ENCODE results near the gene SCGB3A1. TPM values are rescaled to one million over a fixed set of nuclear protein-coding genes. Genes with fewer than 3 reads are reported as not detected.

Gene SCGB3A1
- total and polyA plus RNA-seq, 8 donors = 3.7 to 785 (median 35.3) TPM; not detected in 5

DNA sequence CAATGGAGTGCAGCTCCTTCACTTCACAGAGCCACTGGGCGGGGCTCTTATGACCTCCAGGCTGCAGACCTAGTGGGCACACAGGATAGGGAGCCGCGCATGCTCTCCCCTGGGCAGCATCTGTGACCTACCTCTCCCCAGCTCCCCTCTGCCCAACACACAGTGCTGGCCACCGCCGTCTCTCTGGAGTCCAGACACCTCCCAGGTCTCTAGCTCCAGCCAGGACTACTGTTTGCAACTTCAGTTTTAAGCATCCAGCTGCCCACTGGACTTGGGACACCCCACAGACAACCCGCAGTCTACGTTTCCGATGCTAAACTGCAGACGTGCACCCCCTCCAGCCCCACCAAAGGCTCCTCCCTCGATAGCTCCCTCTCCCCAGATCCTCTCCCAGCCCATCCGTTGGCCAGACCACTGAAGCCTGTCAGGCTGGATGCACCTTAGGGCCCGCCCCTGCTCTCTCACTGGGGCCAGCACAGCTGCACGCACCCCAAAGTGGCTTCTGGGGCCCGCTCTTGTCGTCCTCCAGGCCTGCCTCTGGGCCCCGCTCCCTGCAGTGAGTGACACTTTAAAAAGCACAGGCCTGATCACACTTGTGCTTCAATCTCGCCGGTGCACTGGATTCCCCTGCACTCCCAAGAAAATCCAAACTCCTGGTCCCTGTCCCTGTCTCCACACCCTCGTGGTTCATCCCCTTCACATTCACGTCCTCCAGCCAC is 46.8 kb upstream of the SCGB3A1 start:
- peaks cover 0 to 28% (median 0%) of the 10 kb centered on the region in 3 donors for H3K27me3 ChIP-seq
- DNase-seq = no peak

DNA sequence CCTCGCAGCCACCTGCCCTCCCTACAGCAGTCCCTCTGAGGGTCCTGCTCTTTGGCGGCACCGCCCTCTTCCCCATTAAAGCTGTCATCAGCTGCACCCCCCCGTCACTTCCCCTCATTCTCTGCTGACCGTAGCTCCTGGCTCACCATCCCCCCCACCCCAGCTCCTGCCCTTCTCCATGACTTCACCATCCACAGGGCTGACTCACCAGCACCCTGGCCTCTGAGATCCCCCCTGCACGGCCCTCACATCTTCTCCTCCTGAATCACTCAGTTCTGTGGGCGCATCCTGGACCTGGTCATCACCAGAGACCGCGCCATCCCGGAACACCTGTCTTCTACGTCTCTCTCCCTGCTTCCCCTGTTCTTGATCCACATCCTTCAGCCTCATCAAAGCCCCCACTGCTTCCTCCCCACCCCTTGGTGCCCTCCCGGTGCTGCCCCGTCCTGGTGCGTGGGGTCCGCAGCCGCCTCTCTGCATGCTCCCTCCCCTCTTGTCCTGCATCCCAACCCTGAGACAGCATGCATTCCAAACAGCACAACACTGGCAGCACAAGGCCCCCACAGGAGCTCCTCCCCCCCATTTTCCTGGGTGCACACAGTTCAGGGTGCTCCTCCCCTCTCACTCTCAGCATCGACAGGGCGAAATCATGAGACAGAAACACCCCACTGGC is 45.2 kb upstream of the SCGB3A1 start:
- Histone ChIP-seq H3K36me3 (no peaks in the 10 kb centered on the region), H3K4me1 (no peaks in the 10 kb centered on the region), H3K4me3 (no peak overlapping the region), H3K27ac (no peak overlapping the region), H3K9me3 (no peaks in the 10 kb centered on the region), H3K27me3 (peaks cover 0 to 39% (median 0%) of the 10 kb centered on the region in 3 donors)
- DNase-seq = no peak
- TF ChIP-seq POLR2A (IDR thresholded peaks at IDR 0.05) (no peak), POLR2AphosphoS5 (IDR thresholded peaks at IDR 0.05) (no peak), EP300 (IDR thresholded peaks at IDR 0.05) (no peak)
- TF ChIP-seq, protein P1, sequence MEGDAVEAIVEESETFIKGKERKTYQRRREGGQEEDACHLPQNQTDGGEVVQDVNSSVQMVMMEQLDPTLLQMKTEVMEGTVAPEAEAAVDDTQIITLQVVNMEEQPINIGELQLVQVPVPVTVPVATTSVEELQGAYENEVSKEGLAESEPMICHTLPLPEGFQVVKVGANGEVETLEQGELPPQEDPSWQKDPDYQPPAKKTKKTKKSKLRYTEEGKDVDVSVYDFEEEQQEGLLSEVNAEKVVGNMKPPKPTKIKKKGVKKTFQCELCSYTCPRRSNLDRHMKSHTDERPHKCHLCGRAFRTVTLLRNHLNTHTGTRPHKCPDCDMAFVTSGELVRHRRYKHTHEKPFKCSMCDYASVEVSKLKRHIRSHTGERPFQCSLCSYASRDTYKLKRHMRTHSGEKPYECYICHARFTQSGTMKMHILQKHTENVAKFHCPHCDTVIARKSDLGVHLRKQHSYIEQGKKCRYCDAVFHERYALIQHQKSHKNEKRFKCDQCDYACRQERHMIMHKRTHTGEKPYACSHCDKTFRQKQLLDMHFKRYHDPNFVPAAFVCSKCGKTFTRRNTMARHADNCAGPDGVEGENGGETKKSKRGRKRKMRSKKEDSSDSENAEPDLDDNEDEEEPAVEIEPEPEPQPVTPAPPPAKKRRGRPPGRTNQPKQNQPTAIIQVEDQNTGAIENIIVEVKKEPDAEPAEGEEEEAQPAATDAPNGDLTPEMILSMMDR (IDR thresholded peaks at IDR 0.05) = no peak
- intact Hi-C loops (cut with DNase I; ENCODE audit: low total_unique reads) = no loop called here
- 66 to 78% (median 72%) methylated on average over 18 of the region's 18 CpGs for WGBS, 5 donors

More for the DNA sequence above, 46.8 kb upstream of the SCGB3A1 start:
- H3K4me3 ChIP-seq = no peak overlapping the region
- WGBS, 5 donors = 61 to 69% (median 67%) methylated on average over 20 of the region's 20 CpGs
- H3K36me3 ChIP-seq = no peaks in the 10 kb centered on the region
- no peak overlapping the region for H3K27ac ChIP-seq
- intact Hi-C loops (cut with DNase I; ENCODE audit: low total_unique reads) = no loop called here
- H3K9me3 ChIP-seq = no peaks in the 10 kb centered on the region
- H3K4me1 ChIP-seq = no peaks in the 10 kb centered on the region
- TF ChIP-seq, protein P1 (IDR thresholded peaks at IDR 0.05) = no peak
- TF ChIP-seq POLR2A (IDR thresholded peaks at IDR 0.05) = no peak
- no peak for TF ChIP-seq POLR2AphosphoS5 (IDR thresholded peaks at IDR 0.05)
- no peak for TF ChIP-seq EP300 (IDR thresholded peaks at IDR 0.05)

DNA sequence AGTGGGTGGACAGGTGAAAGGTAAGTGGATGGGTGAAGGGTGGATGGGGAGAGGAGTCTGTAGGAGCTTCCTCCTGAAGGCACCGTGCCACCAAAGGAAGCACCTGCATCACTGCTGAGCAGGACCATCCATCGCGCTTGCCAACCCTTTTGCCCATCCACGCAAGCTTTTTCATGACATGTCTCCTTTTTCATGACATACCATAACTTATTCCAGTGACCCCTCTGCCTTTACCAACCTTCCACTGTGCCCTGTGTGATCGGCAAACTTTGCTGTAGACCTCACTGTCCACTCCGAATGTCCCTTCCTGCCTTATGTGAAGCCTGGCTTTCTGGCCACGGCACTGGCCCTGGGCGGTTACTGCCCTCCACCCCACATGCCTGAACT is 44.7 kb upstream of the SCGB3A1 start:
- no peak for TF ChIP-seq EP300 (IDR thresholded peaks at IDR 0.05)
- TF ChIP-seq POLR2AphosphoS5 (IDR thresholded peaks at IDR 0.05) = no peak
- TF ChIP-seq POLR2A (IDR thresholded peaks at IDR 0.05) = no peak
- TF ChIP-seq, protein P1 (IDR thresholded peaks at IDR 0.05) = no peak
- Histone ChIP-seq H3K4me3 (no peak overlapping the region), H3K27me3 (peaks cover 0 to 44% (median 0%) of the 10 kb centered on the region in 3 donors), H3K4me1 (no peaks in the 10 kb centered on the region), H3K36me3 (no peaks in the 10 kb centered on the region), H3K27ac (no peak overlapping the region), H3K9me3 (no peaks in the 10 kb centered on the region)
- DNase-seq = no peak
- whole genome bisulfite sequencing, 5 donors = 85 to 92% (median 87%) methylated on average over 8 of the region's 8 CpGs
- intact Hi-C loops (cut with DNase I; ENCODE audit: low total_unique reads) = no loop called here

DNA sequence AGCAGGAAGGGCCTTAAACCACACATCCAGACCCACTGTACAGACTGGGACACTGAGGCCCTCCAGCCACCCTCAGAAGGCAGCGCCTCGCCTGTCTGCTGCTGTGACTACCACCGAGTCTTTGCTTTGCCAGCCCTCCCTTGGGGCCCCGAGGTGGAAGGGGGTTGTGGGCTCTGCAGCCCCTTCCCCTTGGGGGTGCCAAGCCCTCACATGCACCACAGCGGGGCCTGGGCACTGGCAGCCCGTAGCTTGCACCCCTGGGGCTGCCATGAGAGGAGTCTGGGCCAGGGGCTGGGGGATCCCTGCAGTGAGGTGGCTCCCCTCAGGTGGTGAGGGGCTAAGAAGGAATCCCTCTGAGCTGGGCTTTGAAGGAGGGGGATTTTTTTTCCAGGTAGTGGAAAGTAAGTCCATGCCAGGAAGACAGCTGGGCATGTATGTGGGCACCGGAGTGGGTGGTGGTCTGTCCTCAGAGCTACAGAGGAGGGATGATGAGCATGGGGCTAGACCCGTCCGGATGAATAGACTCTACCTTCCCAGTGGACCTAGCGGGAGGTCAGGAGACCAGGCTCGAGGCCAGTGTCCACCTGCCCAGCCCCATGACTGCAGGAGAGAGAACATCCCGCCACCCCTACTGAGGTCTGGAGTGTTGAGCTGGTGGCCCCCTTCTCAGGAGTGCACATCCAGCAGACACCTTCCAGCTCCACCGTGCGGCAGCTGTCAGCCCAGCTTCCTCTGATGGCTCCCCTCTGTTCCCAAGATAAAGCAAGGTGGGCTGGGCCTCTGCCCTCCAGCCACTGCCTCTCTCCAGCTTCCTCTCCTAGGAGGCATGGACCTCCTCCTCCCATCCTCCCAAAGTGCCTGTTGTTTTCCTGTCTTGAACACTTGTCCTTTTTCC is 42.2 kb upstream of the SCGB3A1 start:
- TF ChIP-seq, protein P1 (IDR thresholded peaks at IDR 0.05) = no peak
- TF ChIP-seq EP300 (IDR thresholded peaks at IDR 0.05) (no peak), POLR2AphosphoS5 (IDR thresholded peaks at IDR 0.05) (no peak), POLR2A (IDR thresholded peaks at IDR 0.05) (no peak)
- Histone ChIP-seq H3K9me3 (no peaks in the 10 kb centered on the region), H3K27ac (no peak overlapping the region), H3K4me3 (no peak overlapping the region), H3K36me3 (no peaks in the 10 kb centered on the region), H3K4me1 (no peaks in the 10 kb centered on the region), H3K27me3 (peaks cover 0 to 61% (median 0%) of the 10 kb centered on the region in 3 donors)
- 70 to 76% (median 73%) methylated on average over 9 to 14 of the region's 14 CpGs for WGBS, 5 donors
- no peak for DNase-seq
- intact Hi-C loops (cut with DNase I; ENCODE audit: low total_unique reads) = no loop called here

Data from stomach (tissue), 9 donors.